SK-N-DZ (cell line): ENCODE measurements around the gene OR6V1.
"Not testable (repeated sequence)": the region's sequence is repeated elsewhere in the genome, so short reads cannot be mapped to it uniquely, and the experiment has no call there.

Experiments used
- DNase-seq: peaks from one replicate; pipeline ENCODE4 v3.0.0-alpha.2; 2015; ENCODE audit warnings: low spot score

Gene OR6V1

GRCh38 chr7:143042790-143043271 is 9.3 kb upstream of the OR6V1 start:
- no peak for DNase-seq

- no peak for DNase-seq
These were observed 8.8 kb upstream of the OR6V1 start for GRCh38 chr7:143043391-143043790.

DNA sequence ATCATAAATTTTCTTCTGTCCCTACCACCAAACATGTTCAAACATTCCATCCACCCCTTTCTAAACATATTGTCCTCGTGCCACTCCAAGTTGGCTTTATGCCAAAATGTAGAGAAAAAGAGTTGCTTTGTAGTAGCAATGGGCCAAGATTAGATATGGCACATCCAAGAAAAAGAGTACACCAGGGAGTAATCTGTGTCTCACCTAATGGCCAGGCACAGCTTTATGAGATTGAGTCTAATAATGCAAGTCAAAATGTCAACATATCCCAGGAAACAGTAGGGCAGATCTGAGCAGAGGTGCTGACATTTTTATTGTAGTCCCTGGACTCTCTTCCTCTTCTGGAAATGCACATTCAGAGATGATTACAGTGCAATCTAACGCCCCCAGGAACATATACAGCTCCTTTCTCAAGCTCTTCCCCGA is 5.7 kb upstream of the OR6V1 start:
- no peak for DNase-seq

GRCh38 chr7:143047326-143047725 is 4.8 kb upstream of the OR6V1 start:
- DNase-seq: no peak

GRCh38 chr7:143048827-143049226 is 3.3 kb upstream of the OR6V1 start:
- DNase-seq: no peak

DNA sequence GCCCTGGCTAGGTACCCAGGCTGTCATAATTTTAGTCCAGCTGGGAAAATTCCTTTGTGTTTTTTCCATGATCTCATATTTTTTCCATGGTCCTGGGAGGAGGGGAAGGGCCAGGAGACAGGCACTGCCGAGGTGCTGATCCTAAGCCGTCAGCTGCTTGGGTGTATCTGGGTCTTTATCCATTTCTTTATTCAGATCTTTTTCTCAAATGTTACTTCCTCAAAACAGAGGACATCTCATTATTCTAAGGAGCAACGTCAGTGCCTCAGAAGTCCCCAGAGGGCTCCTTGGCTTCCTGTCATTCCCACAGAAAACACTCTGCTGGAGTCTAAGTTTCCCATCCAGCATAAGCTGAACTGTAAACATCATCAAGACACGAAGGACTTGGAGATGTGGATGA is 2.8 kb upstream of the OR6V1 start:
- no peak for DNase-seq

DNA sequence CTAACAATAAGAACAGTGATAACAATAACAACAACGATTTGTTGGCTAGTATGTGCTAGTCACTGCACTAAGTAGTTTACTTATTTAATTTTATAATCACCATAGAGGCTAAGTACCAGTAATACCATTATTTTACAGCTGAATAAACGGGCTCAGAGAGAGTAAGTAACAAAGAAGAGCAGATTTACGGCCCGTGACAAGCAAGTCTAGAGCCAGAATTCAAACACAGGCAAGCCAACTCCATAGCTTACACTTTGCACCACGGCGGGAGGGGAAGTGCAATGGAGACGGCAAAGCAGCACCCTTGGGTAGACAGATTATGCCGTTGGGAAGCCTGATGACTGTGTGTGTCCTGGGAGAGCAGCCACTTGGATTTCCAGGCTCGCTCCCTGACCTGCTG is 1.2 kb upstream of the OR6V1 start:
- no peak for DNase-seq

GRCh38 chr7:143054621-143055020 is 2.5 kb downstream of the OR6V1 start:
- DNase-seq: no peak

- DNase-seq: no peak
These were observed 3.6 kb downstream of the OR6V1 start for GRCh38 chr7:143055754-143056153.

DNA sequence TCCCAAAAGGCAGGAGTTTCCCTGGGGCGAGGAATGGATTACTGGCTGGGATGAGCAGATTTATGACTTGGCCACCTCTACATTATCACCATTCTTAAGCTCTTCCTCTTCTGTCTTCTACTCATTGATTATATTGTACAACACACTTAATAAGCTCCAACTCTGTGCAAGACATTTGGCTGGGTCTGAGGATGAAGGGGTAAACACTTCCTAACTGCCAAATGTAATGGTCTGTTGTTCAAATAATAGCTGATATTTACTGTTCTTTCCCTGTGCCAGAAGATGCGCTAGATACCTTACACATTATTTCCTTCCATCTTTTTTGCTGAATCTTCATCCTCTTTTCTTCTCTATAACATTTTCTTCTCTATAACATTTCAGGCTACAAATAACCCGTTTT is 11.6 kb downstream of the OR6V1 start:
- no peak for DNase-seq

- no peak for DNase-seq
These were observed 16.3 kb downstream of the OR6V1 start for GRCh38 chr7:143068446-143068845.

- DNase-seq: no peak
These were observed 17.9 kb downstream of the OR6V1 start for GRCh38 chr7:143069912-143070500.

GRCh38 chr7:143073556-143073955 is 21.4 kb downstream of the OR6V1 start:
- no peak for DNase-seq

DNA sequence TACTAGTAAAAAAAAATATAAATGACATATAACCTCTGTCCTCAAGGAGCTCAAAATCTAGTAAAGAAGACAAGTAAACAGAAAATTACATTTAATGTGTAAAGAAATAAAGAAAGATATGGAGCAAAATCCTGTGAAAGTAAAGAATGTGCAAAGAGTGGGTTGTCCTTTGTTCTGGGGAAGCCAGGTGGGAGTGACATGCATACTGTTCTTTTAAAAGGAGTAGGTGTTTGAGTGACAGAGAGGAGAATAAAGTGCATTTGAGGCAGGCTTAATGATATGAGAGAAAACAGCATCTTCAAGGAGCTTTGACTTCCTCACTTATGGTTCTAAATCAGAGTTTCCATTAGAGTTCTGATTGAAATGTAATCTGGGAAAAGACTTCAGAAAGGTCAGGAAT is 22.0 kb downstream of the OR6V1 start:
- no peak for DNase-seq

GRCh38 chr7:143085109-143085508 is 33.0 kb downstream of the OR6V1 start:
- no peak for DNase-seq

GRCh38 chr7:143085610-143086009 is 33.5 kb downstream of the OR6V1 start:
- DNase-seq: not testable (repeated sequence)

DNA sequence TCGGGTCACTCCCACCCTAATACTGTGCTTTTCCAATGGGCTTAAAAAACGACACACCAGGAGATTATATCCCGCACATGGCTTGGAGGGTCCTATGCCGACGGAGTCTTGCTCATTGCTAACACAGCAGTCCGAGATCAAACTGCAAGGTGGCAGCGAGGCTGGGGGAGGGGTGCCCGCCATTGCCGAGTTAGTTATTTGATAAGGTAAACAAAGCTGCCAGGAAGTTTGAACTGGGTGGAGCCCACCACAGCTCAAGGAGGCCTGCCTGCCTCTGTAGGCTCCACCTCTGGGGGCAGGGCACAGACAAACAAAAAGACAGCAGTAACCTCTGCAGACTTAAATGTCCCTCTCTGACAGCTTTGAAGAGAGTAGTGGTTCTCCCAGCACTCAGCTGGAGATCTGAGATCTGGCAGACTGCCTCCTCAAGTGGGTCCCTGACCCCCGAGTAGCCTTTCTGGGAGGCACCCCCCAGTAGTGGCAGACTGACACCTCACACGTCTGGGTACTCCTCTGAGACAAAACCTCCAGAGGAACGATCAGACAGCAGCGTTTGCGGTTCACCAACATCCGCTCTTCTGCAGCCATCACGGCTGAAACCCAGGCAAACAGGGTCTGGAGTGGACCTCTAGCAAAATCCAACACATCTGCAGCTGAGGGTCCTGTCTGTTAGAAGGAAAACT is 36.5 kb downstream of the OR6V1 start:
- not testable (repeated sequence) for DNase-seq

DNA sequence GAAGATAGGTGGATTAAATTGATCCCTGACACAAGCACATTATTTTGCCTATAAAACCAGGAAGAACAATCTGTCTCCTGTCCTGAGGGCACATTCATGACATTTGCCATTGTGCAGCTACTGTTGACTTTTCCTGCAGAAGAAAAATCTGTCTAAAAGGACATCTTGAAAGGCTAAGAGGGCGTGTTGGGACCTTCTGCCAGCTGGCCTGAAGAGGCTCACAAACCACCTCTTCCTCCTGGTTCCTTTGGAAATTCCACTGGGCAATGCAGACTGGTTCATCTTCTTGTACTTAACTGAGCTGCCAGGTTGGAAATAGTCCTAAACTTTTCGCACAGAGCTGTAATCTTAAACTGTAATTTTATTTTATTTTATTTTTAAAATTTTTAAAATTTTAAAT is 44.0 kb downstream of the OR6V1 start:
- no peak for DNase-seq

GRCh38 chr7:143099579-143099978 is 47.4 kb downstream of the OR6V1 start:
- DNase-seq: not testable (repeated sequence)
